ENCODE results near the gene EMID1. TPM values are rescaled to one million over a fixed set of nuclear protein-coding genes. Genes with fewer than 3 reads are reported as not detected.

Gene EMID1
- total and polyA plus RNA-seq, 2 experiments from 2014 or later = 11.5 to 15.0 TPM

DNA sequence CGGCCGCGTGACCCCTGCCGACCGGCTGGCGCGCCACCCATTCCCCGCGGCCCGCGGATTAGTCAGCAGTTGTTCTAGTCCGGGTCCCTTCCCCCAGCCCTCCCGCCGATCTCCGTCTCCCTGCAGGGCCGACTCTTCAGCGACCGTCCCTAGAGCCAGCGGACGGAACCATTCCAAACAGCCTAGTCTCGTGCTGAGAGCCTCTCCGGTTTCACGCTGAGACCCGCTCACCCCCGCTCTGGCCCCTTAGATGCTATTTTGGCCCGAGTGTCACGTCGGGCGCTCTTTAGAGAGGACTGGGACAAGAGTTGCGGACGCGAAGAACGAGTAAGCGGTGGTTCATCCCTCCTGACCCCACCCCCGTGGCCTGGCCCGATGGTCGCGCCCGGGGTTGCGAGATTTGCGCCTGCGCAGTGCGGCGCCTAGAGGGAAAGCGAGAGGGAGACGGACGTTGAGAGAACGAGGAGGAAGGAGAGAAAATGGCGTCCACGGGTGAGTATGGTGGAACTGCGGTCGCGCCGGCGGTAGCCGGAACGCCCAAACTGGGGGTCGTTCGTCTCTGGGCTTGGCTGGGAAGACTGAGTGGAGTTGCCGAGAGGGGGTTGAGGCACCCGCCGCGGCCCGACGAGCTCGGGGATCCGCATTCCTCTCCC lies 62.3 kb downstream of the EMID1 start, which contains the start of the genes EWSR1 and RHBDD3:
EWSR1 (plus strand) TSS at position 411 of the 653 bp plus-strand sequence; CDS start at position 480, 69 bp downstream.
RHBDD3 (minus strand) TSS at position 124 of the 653 bp plus-strand sequence. CDS start 2,355 bp downstream, outside the sequence.
- Histone ChIP-seq H3K9me2 (replicated peaks; ENCODE audit: insufficient read depth) (no peaks in the 10 kb centered on the region), H3K9me3 (ENCODE audit: low read depth) (no peaks in the 10 kb centered on the region), H3K4me3 (peak within 1 kb of the TSS; percentile 39), H4K20me1 (ENCODE audit: insufficient read depth, poor library complexity, severe bottlenecking) (peaks cover 45% of the 10 kb centered on the region), H3K27me3 (no peaks in the 10 kb centered on the region), H3K4me1 (ENCODE audit: insufficient read depth) (peaks cover 32% of the 10 kb centered on the region), H3K36me3 (replicated peaks; ENCODE audit: insufficient read depth, low read depth) (no peaks in the 10 kb centered on the region), H3K4me2 (peak within 1 kb of the TSS; percentile 94), H2AFZ (peak within 1 kb of the TSS; percentile 79), H3K27ac (peak within 1 kb of the TSS; percentile 97), H3K79me2 (peaks cover 66% of the 10 kb centered on the region)
- TF ChIP-seq EZH2phosphoT487 (IDR thresholded peaks at IDR 0.05; ENCODE audit: low read depth, severe bottlenecking, unreplicated experiment) (no peak), CTCF (IDR thresholded peaks at IDR 0.05; ENCODE audit: poor library complexity) (no peak), EZH2 (IDR thresholded peaks at IDR 0.05; ENCODE audit: borderline replicate concordance) (no peak)
- peak; percentile 97 for DNase-seq (ENCODE audit: low spot score)
- 1% methylated on average over 47 of the region's 67 CpGs for WGBS (ENCODE audit: low lambda C conversion rate, missing lambda C conversion rate)

DNA sequence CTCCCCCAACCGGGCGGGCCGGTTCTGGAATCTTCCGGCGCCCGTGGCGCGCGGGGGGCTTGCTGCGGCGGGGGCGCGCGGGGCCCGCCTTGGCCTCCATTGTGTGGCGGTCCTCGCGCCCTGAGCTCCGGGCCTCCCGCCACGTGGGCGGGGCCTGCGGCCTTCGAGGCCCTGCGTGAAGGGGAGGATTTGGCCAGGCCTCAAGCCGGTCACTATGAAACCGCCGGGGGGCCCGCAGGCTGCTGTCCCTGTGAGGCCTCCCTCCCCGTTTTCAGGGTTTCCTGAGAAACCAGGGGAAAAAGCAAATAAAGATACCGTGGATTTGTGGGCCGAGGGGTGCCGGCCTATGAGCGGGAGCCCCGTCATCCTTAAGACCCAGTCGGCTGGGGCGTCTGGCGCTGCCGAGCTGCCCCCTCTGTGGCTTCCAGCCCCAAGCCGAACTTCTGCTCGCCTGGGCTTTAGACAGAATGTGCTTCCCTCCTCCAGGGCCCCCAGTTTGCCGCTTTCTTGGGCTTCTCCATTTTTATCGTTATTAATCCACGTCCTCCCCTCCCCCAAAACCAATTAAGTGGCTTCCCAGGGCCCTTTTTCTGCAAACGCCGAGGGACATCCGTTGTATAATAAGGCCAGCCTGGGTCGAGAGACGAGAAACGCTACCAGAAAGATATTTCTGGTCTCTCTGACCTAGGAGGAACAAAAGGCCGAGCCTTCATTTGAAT lies 63.0 kb downstream of the EMID1 start:
- peak overlapping the region; percentile 94 for H3K4me2 ChIP-seq
- WGBS (ENCODE audit: low lambda C conversion rate, missing lambda C conversion rate) = 2% methylated on average over 31 of the region's 51 CpGs
- no peaks in the 10 kb centered on the region for H3K9me2 ChIP-seq (replicated peaks; ENCODE audit: insufficient read depth)
- H4K20me1 ChIP-seq (ENCODE audit: insufficient read depth, poor library complexity, severe bottlenecking) = peaks cover 52% of the 10 kb centered on the region
- H2AFZ ChIP-seq = no peak overlapping the region
- peak overlapping the region; percentile 39 for H3K4me3 ChIP-seq
- TF ChIP-seq CTCF (IDR thresholded peaks at IDR 0.05; ENCODE audit: poor library complexity) (no peak), EZH2phosphoT487 (IDR thresholded peaks at IDR 0.05; ENCODE audit: low read depth, severe bottlenecking, unreplicated experiment) (no peak)
- peaks cover 73% of the 10 kb centered on the region for H3K79me2 ChIP-seq
- H3K9me3 ChIP-seq (ENCODE audit: low read depth) = no peaks in the 10 kb centered on the region
- H3K27me3 ChIP-seq = no peaks in the 10 kb centered on the region
- peak; percentile 78 for DNase-seq (ENCODE audit: low spot score)
- H3K27ac ChIP-seq = peak overlapping the region; percentile 97
- H3K36me3 ChIP-seq (replicated peaks; ENCODE audit: insufficient read depth, low read depth) = no peaks in the 10 kb centered on the region
- H3K4me1 ChIP-seq (ENCODE audit: insufficient read depth) = peaks cover 32% of the 10 kb centered on the region

GRCh38 chr22:29269230-29269604 lies 63.5 kb downstream of the EMID1 start:
- Histone ChIP-seq H3K36me3 (replicated peaks; ENCODE audit: insufficient read depth, low read depth) (no peaks in the 10 kb centered on the region), H3K4me3 (peak overlapping the region; percentile 39), H3K4me2 (peak overlapping the region; percentile 94), H3K9me3 (ENCODE audit: low read depth) (no peaks in the 10 kb centered on the region), H3K27me3 (no peaks in the 10 kb centered on the region), H3K9me2 (replicated peaks; ENCODE audit: insufficient read depth) (no peaks in the 10 kb centered on the region), H3K79me2 (peaks cover 79% of the 10 kb centered on the region), H4K20me1 (ENCODE audit: insufficient read depth, poor library complexity, severe bottlenecking) (peaks cover 57% of the 10 kb centered on the region), H2AFZ (no peak overlapping the region), H3K4me1 (ENCODE audit: insufficient read depth) (peaks cover 32% of the 10 kb centered on the region), H3K27ac (peak overlapping the region; percentile 97)
- WGBS (ENCODE audit: low lambda C conversion rate, missing lambda C conversion rate) = under 1% methylated on average over 14 of the region's 14 CpGs
- TF ChIP-seq EZH2phosphoT487 (IDR thresholded peaks at IDR 0.05; ENCODE audit: low read depth, severe bottlenecking, unreplicated experiment) = no peak
- TF ChIP-seq EZH2 (IDR thresholded peaks at IDR 0.05; ENCODE audit: borderline replicate concordance) = no peak
- no peak for TF ChIP-seq CTCF (IDR thresholded peaks at IDR 0.05; ENCODE audit: poor library complexity)
- DNase-seq (ENCODE audit: low spot score) = no peak

All from hepatocyte (in vitro differentiated cells).